ENCODE data around the gene CRP.
"Not testable (repeated sequence)": the region's sequence is repeated elsewhere in the genome, so short reads cannot be mapped to it uniquely, and the experiment has no call there.

CRP gene

GRCh38 chr1:159672390-159672789 lies 42.0 kb downstream of the CRP start:
- H3K36me3 ChIP-seq (ENCODE audit: control insufficient read depth in 1 of 2, insufficient read depth in 2 of 2, low read depth in 1 of 2, low read length in 2 of 2); H3K4me2 ChIP-seq (ENCODE audit: low read length, poor library complexity, severe bottlenecking); H2AK5ac ChIP-seq (ENCODE audit: low read length, severe bottlenecking); H4K8ac ChIP-seq (ENCODE audit: low read length); H3K4me1 ChIP-seq (ENCODE audit: control insufficient read depth, insufficient read depth, low read depth, low read length); H3K9me3 ChIP-seq (ENCODE audit: control insufficient read depth, low read length); H2BK15ac ChIP-seq (ENCODE audit: low read depth, poor library complexity, severe bottlenecking); H2AFZ ChIP-seq (ENCODE audit: low read depth, low read length); H3K18ac ChIP-seq (ENCODE audit: low read depth in 1 of 2, low read length in 2 of 2); H2BK12ac ChIP-seq (ENCODE audit: low read length in 2 of 2); H3K4ac ChIP-seq (ENCODE audit: low read depth in 1 of 2, low read length in 2 of 2); H2BK120ac ChIP-seq (ENCODE audit: low read depth, low read length); H3K27ac ChIP-seq (ENCODE audit: low read length, poor library complexity, severe bottlenecking); H3K79me1 ChIP-seq (replicated peaks; ENCODE audit: low read length, poor library complexity, severe bottlenecking); H3K23ac ChIP-seq (ENCODE audit: low read length in 2 of 2); H3K9ac ChIP-seq (ENCODE audit: low read length); H4K91ac ChIP-seq (ENCODE audit: low read length); DNase-seq; H3K14ac ChIP-seq (ENCODE audit: low read length in 2 of 2); H3K27me3 ChIP-seq (ENCODE audit: control insufficient read depth in 1 of 2, insufficient read depth in 1 of 2, low read length in 2 of 2); H3K4me3 ChIP-seq (ENCODE audit: insufficient read depth in 1 of 2, low read depth in 1 of 2, low read length in 2 of 2); H2BK5ac ChIP-seq (ENCODE audit: low read depth, low read length, poor library complexity, severe bottlenecking): not testable (repeated sequence)
- no CpG with 5 or more reads among the region's 1 CpG for WGBS

GRCh38 chr1:159669338-159669737 lies 45.1 kb downstream of the CRP start:
- no peak overlapping the region for H3K4me2 ChIP-seq (ENCODE audit: low read length, poor library complexity, severe bottlenecking)
- H3K9me3 ChIP-seq (ENCODE audit: control insufficient read depth, low read length), result peaks cover 6% of the 10 kb centered on the region
- no peak overlapping the region for H3K4me3 ChIP-seq (ENCODE audit: insufficient read depth in 1 of 2, low read depth in 1 of 2, low read length in 2 of 2)
- no peak overlapping the region for H2AFZ ChIP-seq (ENCODE audit: low read depth, low read length)
- H3K4me1 ChIP-seq (ENCODE audit: control insufficient read depth, insufficient read depth, low read depth, low read length), result no peaks in the 10 kb centered on the region
- no peak overlapping the region for H2BK12ac ChIP-seq (ENCODE audit: low read length in 2 of 2)
- no peak overlapping the region for H3K23ac ChIP-seq (ENCODE audit: low read length in 2 of 2)
- H4K8ac ChIP-seq (ENCODE audit: low read length), result no peak overlapping the region
- WGBS, result no CpG with 5 or more reads among the region's 1 CpG
- DNase-seq, result no peak
- no peak overlapping the region for H2AK5ac ChIP-seq (ENCODE audit: low read length, severe bottlenecking)
- no peak overlapping the region for H2BK120ac ChIP-seq (ENCODE audit: low read depth, low read length)
- no peak overlapping the region for H2BK15ac ChIP-seq (ENCODE audit: low read depth, poor library complexity, severe bottlenecking)
- H3K27me3 ChIP-seq (ENCODE audit: control insufficient read depth in 1 of 2, insufficient read depth in 1 of 2, low read length in 2 of 2), result no peaks in the 10 kb centered on the region
- no peaks in the 10 kb centered on the region for H3K79me1 ChIP-seq (replicated peaks; ENCODE audit: low read length, poor library complexity, severe bottlenecking)
- H3K18ac ChIP-seq (ENCODE audit: low read depth in 1 of 2, low read length in 2 of 2), result no peak overlapping the region
- H3K36me3 ChIP-seq (ENCODE audit: control insufficient read depth in 1 of 2, insufficient read depth in 2 of 2, low read depth in 1 of 2, low read length in 2 of 2), result no peaks in the 10 kb centered on the region
- H4K91ac ChIP-seq (ENCODE audit: low read length), result no peak overlapping the region
- H3K27ac ChIP-seq (ENCODE audit: low read length, poor library complexity, severe bottlenecking), result no peak overlapping the region
- H2BK5ac ChIP-seq (ENCODE audit: low read depth, low read length, poor library complexity, severe bottlenecking), result no peak overlapping the region
- H3K14ac ChIP-seq (ENCODE audit: low read length in 2 of 2), result no peak overlapping the region
- H3K9ac ChIP-seq (ENCODE audit: low read length), result no peak overlapping the region
- no peak overlapping the region for H3K4ac ChIP-seq (ENCODE audit: low read depth in 1 of 2, low read length in 2 of 2)

- H2BK12ac ChIP-seq (ENCODE audit: low read length in 2 of 2), result no peak overlapping the region
- no peak overlapping the region for H2BK5ac ChIP-seq (ENCODE audit: low read depth, low read length, poor library complexity, severe bottlenecking)
- H3K18ac ChIP-seq (ENCODE audit: low read depth in 1 of 2, low read length in 2 of 2), result no peak overlapping the region
- H4K91ac ChIP-seq (ENCODE audit: low read length), result no peak overlapping the region
- no peaks in the 10 kb centered on the region for H3K36me3 ChIP-seq (ENCODE audit: control insufficient read depth in 1 of 2, insufficient read depth in 2 of 2, low read depth in 1 of 2, low read length in 2 of 2)
- peaks cover 7% of the 10 kb centered on the region for H3K9me3 ChIP-seq (ENCODE audit: control insufficient read depth, low read length)
- WGBS, result 91% methylated on average over 1 of the region's 3 CpGs
- H3K14ac ChIP-seq (ENCODE audit: low read length in 2 of 2), result no peak overlapping the region
- H3K9ac ChIP-seq (ENCODE audit: low read length), result no peak overlapping the region
- no peak overlapping the region for H2BK15ac ChIP-seq (ENCODE audit: low read depth, poor library complexity, severe bottlenecking)
- H4K8ac ChIP-seq (ENCODE audit: low read length), result no peak overlapping the region
- H2BK120ac ChIP-seq (ENCODE audit: low read depth, low read length), result no peak overlapping the region
- DNase-seq, result no peak
- no peak overlapping the region for H3K4me3 ChIP-seq (ENCODE audit: insufficient read depth in 1 of 2, low read depth in 1 of 2, low read length in 2 of 2)
- no peak overlapping the region for H3K4ac ChIP-seq (ENCODE audit: low read depth in 1 of 2, low read length in 2 of 2)
- H2AFZ ChIP-seq (ENCODE audit: low read depth, low read length), result no peak overlapping the region
- H3K4me2 ChIP-seq (ENCODE audit: low read length, poor library complexity, severe bottlenecking), result no peak overlapping the region
- no peaks in the 10 kb centered on the region for H3K4me1 ChIP-seq (ENCODE audit: control insufficient read depth, insufficient read depth, low read depth, low read length)
- no peak overlapping the region for H3K27ac ChIP-seq (ENCODE audit: low read length, poor library complexity, severe bottlenecking)
- H3K27me3 ChIP-seq (ENCODE audit: control insufficient read depth in 1 of 2, insufficient read depth in 1 of 2, low read length in 2 of 2), result no peaks in the 10 kb centered on the region
- no peak overlapping the region for H3K23ac ChIP-seq (ENCODE audit: low read length in 2 of 2)
- H3K79me1 ChIP-seq (replicated peaks; ENCODE audit: low read length, poor library complexity, severe bottlenecking), result no peaks in the 10 kb centered on the region
- H2AK5ac ChIP-seq (ENCODE audit: low read length, severe bottlenecking), result no peak overlapping the region
Measured at GRCh38 chr1:159668739-159669138, 45.6 kb downstream of the CRP start.

- no peaks in the 10 kb centered on the region for H3K4me1 ChIP-seq (ENCODE audit: control insufficient read depth, insufficient read depth, low read depth, low read length)
- H3K27ac ChIP-seq (ENCODE audit: low read length, poor library complexity, severe bottlenecking), result no peak overlapping the region
- no peaks in the 10 kb centered on the region for H3K27me3 ChIP-seq (ENCODE audit: control insufficient read depth in 1 of 2, insufficient read depth in 1 of 2, low read length in 2 of 2)
- H3K4me3 ChIP-seq (ENCODE audit: insufficient read depth in 1 of 2, low read depth in 1 of 2, low read length in 2 of 2), result no peak overlapping the region
- no peak overlapping the region for H2BK12ac ChIP-seq (ENCODE audit: low read length in 2 of 2)
- H2AK5ac ChIP-seq (ENCODE audit: low read length, severe bottlenecking), result no peak overlapping the region
- no peaks in the 10 kb centered on the region for H3K36me3 ChIP-seq (ENCODE audit: control insufficient read depth in 1 of 2, insufficient read depth in 2 of 2, low read depth in 1 of 2, low read length in 2 of 2)
- no peak overlapping the region for H3K18ac ChIP-seq (ENCODE audit: low read depth in 1 of 2, low read length in 2 of 2)
- no peak for DNase-seq
- H3K14ac ChIP-seq (ENCODE audit: low read length in 2 of 2), result no peak overlapping the region
- peaks cover 7% of the 10 kb centered on the region for H3K9me3 ChIP-seq (ENCODE audit: control insufficient read depth, low read length)
- H2BK120ac ChIP-seq (ENCODE audit: low read depth, low read length), result no peak overlapping the region
- H3K4ac ChIP-seq (ENCODE audit: low read depth in 1 of 2, low read length in 2 of 2), result no peak overlapping the region
- H3K4me2 ChIP-seq (ENCODE audit: low read length, poor library complexity, severe bottlenecking), result no peak overlapping the region
- H3K23ac ChIP-seq (ENCODE audit: low read length in 2 of 2), result no peak overlapping the region
- 67% methylated on average over 1 of the region's 3 CpGs for WGBS
- no peak overlapping the region for H2AFZ ChIP-seq (ENCODE audit: low read depth, low read length)
- no peak overlapping the region for H3K9ac ChIP-seq (ENCODE audit: low read length)
- no peaks in the 10 kb centered on the region for H3K79me1 ChIP-seq (replicated peaks; ENCODE audit: low read length, poor library complexity, severe bottlenecking)
- H4K91ac ChIP-seq (ENCODE audit: low read length), result no peak overlapping the region
- H2BK15ac ChIP-seq (ENCODE audit: low read depth, poor library complexity, severe bottlenecking), result no peak overlapping the region
- no peak overlapping the region for H2BK5ac ChIP-seq (ENCODE audit: low read depth, low read length, poor library complexity, severe bottlenecking)
- H4K8ac ChIP-seq (ENCODE audit: low read length), result no peak overlapping the region
Measured at GRCh38 chr1:159664247-159664646, 50.1 kb downstream of the CRP start.

All from mesenchymal stem cell (in vitro differentiated cells and primary cell).